H1 (cell line): Measurements from ENCODE around the gene TMEM82. TPM values are rescaled to one million over a fixed set of nuclear protein-coding genes. Genes with fewer than 3 reads are reported as not detected.
"Not testable (repeated sequence)": the region's sequence is repeated elsewhere in the genome, so short reads cannot be mapped to it uniquely, and the experiment has no call there.

ENCODE experiments used
- CTCF ChIA-PET: fragments of 300-600 bp; sonication (Branson Sonifier 250); formaldehyde crosslinking; loops from one replicate; lab custom pipeline; 2021; ENCODE audit not compliant: partially characterized antibody; lab: Charles Lee
- POLR2A ChIA-PET: fragments of 300-600 bp; sonication (Branson Sonifier 250); formaldehyde crosslinking; loops from one replicate; lab custom pipeline; 2021; ENCODE audit warnings: inconsistent platforms; ENCODE audit not compliant: partially characterized antibody; lab: Charles Lee
- DNase-seq, 2 experiments: peaks; one replicate each; pipeline versions ENCODE4 v3.0.0 to v3.0.0-alpha.2; 2010 to 2022; ENCODE audit warnings: low spot score in 2 of 2, low read depth in 1 of 2, mixed read lengths in 1 of 2
- FAIRE-seq: peaks from 2 replicates; lab custom pipeline; 2011; peaks lifted over from hg19 to GRCh38; lab: Jason Lieb, UNC
- H2AFZ ChIP-seq: 2 replicates; pipeline ENCODE4 v1.8.1; 2012; ENCODE audit warnings: low read length, inconsistent platforms
- H2AK5ac ChIP-seq: 2 replicates; pipeline ENCODE4 v1.6.1; 2013; ENCODE audit warnings: low read depth, low read length
- H2BK120ac ChIP-seq: replicated peaks from 2 replicates; pipeline ENCODE3; 2013; ENCODE audit warnings: low read depth, low read length, inconsistent platforms
- H2BK12ac ChIP-seq: 2 replicates; pipeline ENCODE4 v1.6.1; 2013; ENCODE audit warnings: low read depth, low read length
- H2BK15ac ChIP-seq: 2 replicates; pipeline ENCODE4 v1.6.1; 2013; ENCODE audit warnings: low read length
- H2BK20ac ChIP-seq: 2 replicates; pipeline ENCODE4 v1.6.1; 2013; ENCODE audit warnings: low read length
- H2BK5ac ChIP-seq: 2 replicates; pipeline ENCODE4 v1.6.1; 2013; ENCODE audit warnings: low read depth, low read length
- H3K14ac ChIP-seq: 2 replicates; pipeline ENCODE4 v1.6.1; 2013; ENCODE audit warnings: inconsistent platforms; ENCODE audit not compliant: insufficient read length
- H3K18ac ChIP-seq: 2 replicates; pipeline ENCODE4 v1.6.1; 2013; ENCODE audit warnings: low read length; ENCODE audit errors: extremely low read depth
- H3K23ac ChIP-seq: 2 replicates; pipeline ENCODE4 v1.6.1; 2013; ENCODE audit warnings: inconsistent platforms; ENCODE audit not compliant: insufficient read length
- H3K23me2 ChIP-seq: 2 replicates; pipeline ENCODE4 v1.6.1; 2013; ENCODE audit warnings: low read depth, low read length
- H3K27ac ChIP-seq: 2 replicates; pipeline ENCODE4 v1.6.1; 2011; ENCODE audit warnings: low read depth, low read length, inconsistent platforms
- H3K27me3 ChIP-seq, 4 experiments: replicated peaks in 1 of 4; 1 replicate in 1 of 4; 2 replicates in 3 of 4; pipeline versions ENCODE4 v1.6.1 to v1.8.1; 2011 to 2013; ENCODE audit warnings: low read length in 3 of 4, mild to moderate bottlenecking in 3 of 4, inconsistent platforms in 2 of 4, mixed read lengths in 2 of 4, moderate library complexity in 1 of 4; ENCODE audit not compliant: control insufficient read depth in 3 of 4, insufficient read depth in 3 of 4; ENCODE audit errors: extremely low read depth in 1 of 4
- H3K36me3 ChIP-seq, 4 experiments: 2 replicates each; pipeline versions ENCODE4 v1.6.1 to v1.8.1; 2011 to 2013; ENCODE audit warnings: mild to moderate bottlenecking in 4 of 4, low read length in 3 of 4, moderate library complexity in 2 of 4, control low read depth in 1 of 4, inconsistent platforms in 1 of 4; ENCODE audit not compliant: insufficient read depth in 4 of 4, control insufficient read depth in 2 of 4
- H3K4ac ChIP-seq: replicated peaks from 2 replicates; pipeline ENCODE3; 2013; ENCODE audit warnings: low read length, low read depth, mixed read lengths, inconsistent platforms; ENCODE audit not compliant: insufficient read length
- H3K4me1 ChIP-seq, 4 experiments: replicated peaks in 1 of 4; 1 replicate in 1 of 4; 2 replicates in 3 of 4; pipeline versions ENCODE4 v1.6.1 to v1.8.1; 2011 to 2013; ENCODE audit warnings: low read length in 3 of 4, inconsistent platforms in 2 of 4, mixed read lengths in 1 of 4; ENCODE audit not compliant: insufficient read depth in 4 of 4, control insufficient read depth in 3 of 4
- H3K4me2 ChIP-seq, 2 experiments: 2 replicates each; pipeline versions ENCODE4 v1.6.1 to v1.8.1; 2011 to 2013; ENCODE audit warnings: low read depth in 2 of 2, low read length in 2 of 2, control low read depth in 1 of 2, inconsistent platforms in 1 of 2, mild to moderate bottlenecking in 1 of 2; ENCODE audit not compliant: insufficient read depth in 1 of 2
- H3K4me3 ChIP-seq, 4 experiments: fragments of 200-600, 300-600 bp in 1 of 4; sonication (generic), shearing (Covaris generic), sonication (Bioruptor Twin) in 1 of 4; 2 replicates each; pipeline versions ENCODE4 v1.5.1 to v1.8.1; 2011 to 2016; ENCODE audit warnings: low read length in 4 of 4, low read depth in 3 of 4, control low read depth in 2 of 4, inconsistent platforms in 2 of 4, mild to moderate bottlenecking in 2 of 4, mixed read lengths in 1 of 4, moderate library complexity in 1 of 4; ENCODE audit not compliant: insufficient read depth in 2 of 4; ENCODE audit errors: extremely low read depth in 1 of 4
- H3K56ac ChIP-seq: replicated peaks from 2 replicates; pipeline ENCODE3; 2013; ENCODE audit warnings: low read depth, mild to moderate bottlenecking, mixed read lengths, low read length, inconsistent platforms; ENCODE audit not compliant: insufficient read length
- H3K79me1 ChIP-seq: 2 replicates; pipeline ENCODE4 v1.6.1; 2013; ENCODE audit warnings: low read depth, low read length, control low read depth
- H3K79me2 ChIP-seq, 2 experiments: 2 replicates each; pipeline versions ENCODE4 v1.6.1 to v1.8.1; 2012 to 2013; ENCODE audit warnings: low read length in 2 of 2, mild to moderate bottlenecking in 2 of 2, inconsistent platforms in 1 of 2; ENCODE audit not compliant: insufficient read depth in 2 of 2, control insufficient read depth in 1 of 2
- H3K9ac ChIP-seq, 4 experiments: replicated peaks in 1 of 4; 1 replicate in 1 of 4; 2 replicates in 3 of 4; pipeline versions ENCODE4 v1.6.1 to v1.8.1; 2011 to 2013; ENCODE audit warnings: low read depth in 3 of 4, low read length in 3 of 4, control low read depth in 2 of 4, mild to moderate bottlenecking in 2 of 4, moderate library complexity in 2 of 4, inconsistent platforms in 1 of 4; ENCODE audit errors: extremely low read depth in 1 of 4
- H3K9me3 ChIP-seq, 2 experiments: 2 replicates each; pipeline versions ENCODE4 v1.6.1 to v1.8.1; 2012 to 2013; ENCODE audit warnings: mild to moderate bottlenecking in 2 of 2, moderate library complexity in 2 of 2, control low read depth in 1 of 2, inconsistent platforms in 1 of 2, low read depth in 1 of 2, low read length in 1 of 2, mixed read lengths in 1 of 2; ENCODE audit not compliant: insufficient read depth in 2 of 2
- H4K20me1 ChIP-seq, 2 experiments: replicated peaks in 1 of 2; 2 replicates each; pipeline versions ENCODE3 to v1.8.1; 2011 to 2013; ENCODE audit warnings: inconsistent platforms in 2 of 2, low read length in 2 of 2, mild to moderate bottlenecking in 1 of 2; ENCODE audit not compliant: insufficient read depth in 2 of 2, control insufficient read depth in 1 of 2
- H4K5ac ChIP-seq: 2 replicates; pipeline ENCODE4 v1.6.1; 2013; ENCODE audit warnings: low read length, low read depth, mixed read lengths, inconsistent platforms; ENCODE audit not compliant: insufficient read length
- H4K8ac ChIP-seq: 2 replicates; pipeline ENCODE4 v1.8.0; 2013; ENCODE audit warnings: mild to moderate bottlenecking, moderate library complexity, low read length, inconsistent platforms; ENCODE audit not compliant: insufficient read depth; ENCODE audit errors: extremely low read depth
- H4K91ac ChIP-seq: replicated peaks from 2 replicates; pipeline ENCODE3; 2013; ENCODE audit warnings: low read length, mixed read lengths, inconsistent platforms; ENCODE audit not compliant: insufficient read length
- WGBS, 2 experiments: shearing (Covaris generic) in 1 of 2; methylation state at CpG; one replicate each; pipeline versions ENCODE4 v1.1.6 to v1.1.7; 2013 to 2015; ENCODE audit warnings: low lambda C conversion rate in 2 of 2, mixed read lengths in 2 of 2, inconsistent platforms in 1 of 2, low coverage in 1 of 2, missing lambda C conversion rate in 1 of 2; ENCODE audit not compliant: insufficient replicate concordance in 2 of 2, insufficient coverage in 1 of 2, insufficient read length in 1 of 2; ENCODE audit errors: extremely low coverage in 1 of 2, missing lambda C conversion rate in 1 of 2; 5-methylcytosine and 5-hydroxymethylcytosine counted together
- polyA plus RNA-seq, 7 experiments: library from polyadenylated mRNA; depleted of rRNA in 3 of 7; stranded (reverse) in 5 of 7; unstranded in 2 of 7; fragments of >200 nt in 5 of 7; fragments of 200-250 nt in 2 of 7; gene quantifications; 1 replicate in 5 of 7; 2 replicates in 1 of 7; 4 replicates in 1 of 7; pipeline versions ENCODE4 v1.2.1 to v1.2.3, GENCODE V29; 2011 to 2013; ENCODE audit warnings: missing spikeins in 2 of 7, mixed read lengths in 2 of 7
- total RNA-seq: library from RNA; stranded (reverse); fragmentation: NEBNext Ultra II Directional; extraction: Animal tissue kit (Norgen Biotek cat#: 25700); gene quantifications from 2 replicates; pipeline ENCODE4 v1.2.1, GENCODE V29; 2021

TMEM82 gene
- total and polyA plus RNA-seq, 2 of the 8 experiments (the other 6 are each of a cell fraction or from before 2014, with no cell fraction given) = 0.32 to 2.1 TPM

DNA sequence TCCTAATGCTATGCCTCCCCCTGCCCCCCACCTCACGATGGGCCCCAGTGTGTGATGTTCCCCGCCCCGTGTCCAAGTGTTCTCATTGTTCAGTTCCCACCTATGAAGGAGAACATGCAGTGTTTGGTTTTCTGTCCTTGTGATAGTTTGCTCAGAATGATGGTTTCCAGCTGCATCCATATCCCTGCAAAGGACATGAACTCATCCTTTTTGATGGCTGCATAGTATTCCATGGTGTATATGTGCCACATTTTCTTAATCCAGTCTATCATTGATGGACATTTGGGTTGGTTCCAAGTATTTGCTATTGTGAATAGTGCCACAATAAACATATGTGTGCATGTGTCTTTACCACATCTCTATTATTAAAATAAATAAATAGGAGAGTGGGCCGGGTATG lies 43.0 kb upstream of the TMEM82 start:
- H3K23ac ChIP-seq, H4K5ac ChIP-seq, H3K4me2 ChIP-seq, H3K4ac ChIP-seq, H4K8ac ChIP-seq, H2BK120ac ChIP-seq, H4K20me1 ChIP-seq, H3K18ac ChIP-seq, H3K23me2 ChIP-seq, FAIRE-seq, H2BK15ac ChIP-seq, H4K91ac ChIP-seq, H3K14ac ChIP-seq, H2BK12ac ChIP-seq, H3K56ac ChIP-seq, H3K27ac ChIP-seq, POLR2A ChIA-PET, H3K36me3 ChIP-seq, DNase-seq, H2BK5ac ChIP-seq, H3K4me1 ChIP-seq, H2BK20ac ChIP-seq, H3K9me3 ChIP-seq, H3K27me3 ChIP-seq, H3K79me1 ChIP-seq, H2AK5ac ChIP-seq, H3K9ac ChIP-seq, H3K79me2 ChIP-seq, H3K4me3 ChIP-seq, H2AFZ ChIP-seq: not testable (repeated sequence)
- whole genome bisulfite sequencing, 2 experiments = 95% methylated on average over 4 of the region's 4 CpGs; no CpG with 5 or more reads in 1 of the 2 experiments
- CTCF ChIA-PET = interaction anchor here (1.3 kb wide), 1 partner anchor 345 kb away, joined by 3 read pairs; no protein-coding TSS in a partner anchor
